Activated CD8-positive, alpha-beta memory T cell treated with anti-CD3 and anti-CD28 coated beads for 36 hours (primary cell): Measurements from ENCODE around the gene TTC7B. TPM values are rescaled to one million over a fixed set of nuclear protein-coding genes. Genes with fewer than 3 reads are reported as not detected.

Experiments
- CTCF ChIA-PET: fragments of 350-600 bp; sonication (Branson Sonifier 250); formaldehyde crosslinking; loops from one replicate; lab custom pipeline; 2021; ENCODE audit warnings: antibody characterized with exemption; lab: Charles Lee
- POLR2A ChIA-PET: fragments of 350-600 bp; sonication (Branson Sonifier 250); formaldehyde crosslinking; loops from one replicate; lab custom pipeline; 2021; ENCODE audit warnings: antibody characterized with exemption; lab: Charles Lee
- total RNA-seq, 2 experiments: library from RNA; stranded (reverse); gene quantifications; one replicate each; pipeline ENCODE4 v1.2.3, GENCODE V29; 2021

The TTC7B gene
- total RNA-seq, 2 experiments from 2014 or later, result 7.0 to 8.5 TPM

DNA sequence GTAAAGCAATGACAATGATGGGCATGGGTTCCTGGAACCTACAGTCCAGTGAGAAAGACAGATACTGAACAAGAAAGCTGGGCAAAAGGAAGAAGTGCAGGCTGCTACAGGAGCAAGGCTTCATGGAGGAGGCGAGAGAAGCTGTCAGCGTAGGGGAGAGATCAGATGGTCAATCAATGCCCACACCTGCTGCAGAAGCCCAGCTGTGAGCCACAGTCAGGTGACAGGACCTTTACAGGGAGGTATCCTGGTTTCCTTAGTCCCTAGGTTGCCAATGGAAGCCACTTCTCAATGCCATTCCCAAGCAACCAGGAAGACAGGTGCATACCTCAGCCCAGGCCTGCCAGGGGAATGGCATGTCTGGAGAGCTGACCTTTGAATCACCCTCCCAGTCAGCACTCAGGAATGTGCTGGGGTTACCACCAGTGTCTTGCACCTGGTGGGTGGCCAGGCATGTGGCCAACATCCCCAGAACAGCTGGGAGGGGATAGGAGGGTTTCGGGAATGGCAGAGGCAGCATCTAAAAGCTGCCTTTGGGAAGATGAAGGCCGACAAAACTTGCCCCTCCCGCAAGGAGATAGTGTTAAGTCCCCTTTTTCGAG is 170.3 kb downstream of the TTC7B start:
- CTCF ChIA-PET, result interaction anchor here (0.6 kb wide), 1 partner anchor 223 kb away, joined by 4 read pairs; no protein-coding TSS in a partner anchor
- POLR2A ChIA-PET, result no interaction called here

DNA sequence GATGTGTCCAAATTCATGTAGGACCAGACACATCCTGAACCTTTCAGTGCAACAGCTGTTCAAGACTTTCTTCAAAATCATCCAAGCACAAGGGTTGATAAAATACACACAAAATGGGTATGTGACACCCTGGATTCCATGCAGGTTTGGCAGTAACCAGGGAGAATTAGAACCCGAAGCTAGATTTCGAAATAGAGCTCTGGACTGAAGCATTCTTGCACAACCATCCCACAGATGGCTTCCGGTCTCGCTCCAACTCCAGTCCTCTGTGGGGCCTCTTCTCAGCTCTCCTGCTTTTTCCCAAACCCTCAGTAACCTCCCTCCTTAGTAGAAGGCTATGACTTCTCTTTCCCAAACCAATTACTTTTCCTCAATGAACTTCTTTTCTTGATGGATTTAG is 171.3 kb downstream of the TTC7B start:
- ChIA-PET POLR2A (no interaction called here), CTCF (no interaction called here)

DNA sequence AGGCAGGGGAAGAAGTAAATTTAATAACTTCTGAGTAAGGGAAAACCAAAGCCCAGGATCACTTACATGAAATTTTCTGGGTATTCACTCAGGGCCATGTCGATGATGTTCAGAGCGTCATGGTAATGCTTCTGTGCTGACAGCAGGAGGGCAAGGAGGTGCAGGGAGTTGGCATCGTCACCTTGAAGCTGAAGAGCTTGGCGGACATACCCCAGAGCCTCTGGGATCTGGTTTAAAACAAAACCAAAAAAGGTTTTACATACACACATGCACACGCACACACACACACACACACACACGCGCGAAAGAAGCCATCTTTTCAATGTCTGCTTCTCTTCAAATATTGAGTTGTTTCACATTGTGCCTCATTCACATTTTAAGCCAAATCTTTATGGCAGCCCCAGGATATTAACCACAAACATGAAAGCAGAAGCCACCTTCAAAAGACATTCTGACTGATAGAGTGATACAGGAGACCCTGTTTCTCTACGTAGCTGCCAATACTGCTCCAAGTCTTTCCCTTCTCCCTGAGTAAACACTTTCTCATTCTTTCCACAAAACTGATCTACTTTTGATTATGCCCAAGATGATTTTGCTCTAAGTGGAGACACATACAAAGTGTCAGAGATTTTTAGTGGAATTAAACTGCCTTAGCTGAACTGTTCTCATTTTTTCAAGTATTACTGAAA is 172.1 kb downstream of the TTC7B start:
- POLR2A ChIA-PET, result no interaction called here

DNA sequence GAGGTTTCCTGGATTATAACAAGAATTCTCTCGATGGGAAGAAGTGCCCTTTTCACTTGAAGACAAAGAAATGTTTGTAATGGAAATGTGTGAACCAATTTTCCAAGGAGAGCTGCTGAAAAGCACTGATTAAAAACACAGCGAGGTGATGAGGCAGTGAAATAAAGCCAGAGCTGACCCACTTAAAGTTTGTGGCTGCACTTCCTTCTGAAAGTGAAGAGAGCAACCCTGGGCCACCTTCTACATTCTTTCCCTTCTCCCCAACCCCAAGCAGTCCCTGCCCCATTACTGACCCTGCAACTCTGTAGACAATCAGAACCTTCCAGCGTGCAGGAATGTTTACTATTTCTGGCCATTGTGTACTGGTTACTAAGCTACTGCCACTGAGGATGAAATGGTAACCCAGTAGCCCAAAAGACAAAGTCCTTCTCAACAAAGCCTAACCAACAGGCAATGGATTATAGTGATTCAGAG is 173.9 kb downstream of the TTC7B start:
- CTCF ChIA-PET, result no interaction called here

More for the DNA sequence above, 172.1 kb downstream of the TTC7B start:
- CTCF ChIA-PET, result no interaction called here

DNA sequence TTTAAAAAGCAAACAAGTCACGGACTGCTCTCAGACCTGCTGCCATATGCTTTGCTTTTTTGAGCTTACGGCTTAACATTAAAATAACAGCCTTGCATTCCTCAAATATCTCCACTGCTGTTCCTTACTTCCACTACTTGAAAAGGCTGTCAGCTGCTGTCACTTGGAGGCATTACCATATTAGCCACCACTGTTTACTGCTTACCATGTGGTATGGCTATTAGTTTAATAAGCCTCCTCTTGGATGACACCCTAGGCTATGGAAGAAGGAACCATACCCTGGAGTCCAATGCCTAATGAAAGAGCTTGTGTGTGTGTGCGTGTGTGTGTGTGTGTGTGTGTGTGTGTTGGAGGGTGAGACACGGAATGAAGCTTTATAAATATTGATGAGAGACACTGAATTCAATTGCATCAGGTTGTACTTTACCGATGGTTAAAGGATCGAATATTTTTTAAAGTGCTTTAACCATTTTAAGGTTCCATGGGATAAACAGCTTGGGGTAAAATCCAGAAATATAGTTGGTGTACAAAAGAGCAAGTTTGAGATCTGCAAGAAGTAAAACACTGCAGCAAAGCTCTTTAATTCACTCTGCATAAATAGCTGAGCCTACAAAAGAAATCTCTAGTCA is 174.5 kb downstream of the TTC7B start:
- ChIA-PET CTCF (no interaction called here), POLR2A (no interaction called here)

More for the DNA sequence above, 173.9 kb downstream of the TTC7B start:
- POLR2A ChIA-PET, result no interaction called here

DNA sequence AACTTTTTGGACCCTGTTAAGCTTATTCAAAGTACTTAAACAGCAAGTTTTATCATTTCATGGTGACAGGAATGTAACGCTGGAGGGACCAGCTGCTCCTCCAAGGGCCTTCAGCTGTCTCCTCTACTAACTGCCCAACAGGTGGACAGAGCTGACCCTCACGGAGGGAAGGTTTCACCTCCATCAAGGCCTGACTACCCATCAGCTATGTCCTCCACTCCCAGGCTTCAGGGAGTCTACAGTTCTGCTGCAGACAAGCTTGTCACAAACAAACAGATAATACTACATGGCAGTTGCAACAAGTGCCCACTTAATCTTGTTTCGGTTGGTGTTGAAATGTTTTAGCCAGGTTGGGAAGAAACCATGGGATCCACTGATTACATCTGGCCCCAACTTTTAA is 175.1 kb downstream of the TTC7B start:
- CTCF ChIA-PET, result no interaction called here
- POLR2A ChIA-PET, result no interaction called here

DNA sequence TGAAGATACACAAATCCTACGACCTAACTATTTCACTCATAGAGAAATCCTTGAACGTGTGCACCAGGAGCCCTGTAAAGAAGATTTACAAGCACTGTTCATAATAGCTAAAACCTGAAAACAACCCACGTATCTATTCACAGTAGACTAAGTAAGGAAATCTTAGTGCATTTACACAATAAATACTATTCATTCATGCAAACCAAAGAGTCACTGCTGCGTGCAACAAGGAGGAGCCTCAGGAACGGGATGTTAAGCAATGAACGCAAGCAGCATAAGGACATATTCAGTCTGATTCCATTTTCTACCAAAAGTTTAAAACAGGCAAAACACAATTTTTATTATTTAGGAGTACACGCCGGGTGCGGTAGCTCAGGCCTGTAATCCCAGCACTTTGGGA is 176.6 kb downstream of the TTC7B start:
- CTCF ChIA-PET, result no interaction called here
- POLR2A ChIA-PET, result no interaction called here

DNA sequence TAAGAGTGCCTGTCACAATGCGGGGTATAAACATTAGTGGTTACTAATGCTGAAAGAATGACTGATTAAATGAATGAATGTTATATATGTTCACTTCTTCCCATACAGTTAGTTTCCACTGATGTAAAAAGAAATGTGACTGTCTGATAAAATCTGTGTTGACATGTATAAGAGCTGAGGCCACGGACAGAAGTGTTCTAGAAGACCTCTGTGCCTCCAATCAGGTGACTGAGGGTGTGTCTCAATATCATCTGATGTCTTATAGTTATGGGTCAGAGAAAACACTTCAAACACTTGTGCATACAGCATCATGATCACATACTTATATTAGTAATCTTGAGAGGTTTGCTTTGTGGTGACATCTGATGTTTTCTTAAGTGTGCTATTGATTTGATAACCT is 183.4 kb downstream of the TTC7B start:
- POLR2A ChIA-PET, result no interaction called here
- CTCF ChIA-PET, result no interaction called here

DNA sequence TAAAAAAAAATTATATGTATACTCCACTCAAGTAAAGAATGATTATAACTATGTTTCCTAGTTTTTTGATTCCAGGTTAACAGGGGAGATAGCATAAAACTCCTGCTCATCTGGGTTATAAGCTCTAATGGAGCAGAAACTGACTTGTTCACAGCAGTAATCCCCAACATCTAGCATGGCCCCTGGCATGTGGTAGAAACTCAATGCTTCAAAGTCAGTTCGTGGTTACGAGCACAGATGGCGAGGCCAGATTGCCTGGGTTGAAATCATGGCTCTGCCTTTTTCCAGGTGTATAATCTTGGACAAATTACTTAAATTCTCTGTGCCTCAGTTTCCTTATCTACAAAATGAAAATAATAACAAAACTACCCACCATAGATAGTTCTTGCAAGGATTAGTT is 183.8 kb downstream of the TTC7B start:
- POLR2A ChIA-PET, result no interaction called here

DNA sequence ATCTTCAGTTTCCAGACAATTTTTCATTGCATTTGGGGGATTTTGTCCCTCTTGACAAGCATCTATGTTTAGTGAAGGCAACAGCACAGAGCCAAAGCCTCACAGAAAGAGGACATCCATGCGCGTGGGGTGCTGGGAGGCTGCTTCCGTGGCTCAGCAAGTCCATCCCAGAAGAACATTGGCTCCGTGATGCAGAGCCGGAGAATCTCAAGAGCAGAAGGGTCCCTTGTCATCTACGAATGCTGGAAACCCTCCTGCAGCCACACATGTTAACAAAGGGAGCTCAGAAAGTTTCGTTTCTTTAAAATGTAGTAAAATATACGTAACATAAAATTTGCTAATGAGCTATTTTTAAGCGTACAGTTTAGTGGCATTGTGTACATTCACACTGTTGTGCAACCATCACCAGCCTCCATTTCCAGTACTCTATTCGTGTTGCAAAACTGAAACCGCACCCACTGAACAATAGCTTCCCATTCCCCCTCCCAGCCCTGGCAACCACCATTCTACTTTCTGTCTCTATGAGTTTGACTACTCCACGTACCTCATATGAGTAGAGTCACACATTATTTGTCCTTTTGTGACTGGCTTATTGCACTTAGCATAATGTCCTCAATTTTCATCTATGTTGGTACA is 185.9 kb downstream of the TTC7B start:
- CTCF ChIA-PET, result interaction anchor here (0.7 kb wide), 1 partner anchor 527 kb away, joined by 3 read pairs; no protein-coding TSS in a partner anchor
- POLR2A ChIA-PET, result no interaction called here

More for the DNA sequence above, 183.8 kb downstream of the TTC7B start:
- CTCF ChIA-PET, result no interaction called here

DNA sequence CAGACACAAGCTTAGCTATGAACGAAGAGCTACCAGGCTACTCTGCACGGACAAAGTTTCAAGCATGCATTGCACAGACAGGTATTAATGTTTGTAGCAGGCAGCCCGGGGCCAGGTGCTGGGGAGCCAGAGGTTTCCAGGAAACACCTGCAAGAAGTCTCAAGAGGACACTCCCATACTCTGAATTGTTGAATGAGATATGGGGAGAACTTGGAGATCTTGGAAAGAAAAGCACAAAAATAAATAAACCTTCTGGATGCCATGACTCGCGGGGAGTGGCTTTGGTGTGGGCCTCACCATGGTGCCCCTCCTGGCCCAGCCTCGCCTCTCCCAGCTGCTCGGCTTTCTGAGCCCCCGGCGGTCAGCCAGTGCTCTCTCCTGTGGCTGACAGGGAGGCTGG is 186.8 kb downstream of the TTC7B start:
- ChIA-PET POLR2A (no interaction called here), CTCF (no interaction called here)

DNA sequence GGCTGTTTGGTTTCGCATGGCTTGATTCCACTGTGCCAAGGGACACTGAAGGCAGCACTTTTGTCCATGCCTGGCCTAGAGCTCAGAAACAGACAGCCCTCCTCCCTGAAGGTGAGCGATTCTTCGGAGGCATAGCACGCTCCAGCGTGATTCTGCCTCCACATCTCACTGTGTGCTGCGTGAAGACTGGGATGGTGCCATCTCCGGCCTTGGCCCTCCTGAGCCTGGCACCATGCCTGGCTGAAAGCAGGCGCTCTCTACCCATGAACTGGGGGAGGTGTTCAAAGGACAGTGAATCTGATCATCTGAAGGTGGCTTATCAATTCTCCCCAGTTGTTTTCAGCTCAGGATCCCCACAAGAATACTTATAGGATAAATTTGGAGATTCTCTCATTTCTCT is 187.4 kb downstream of the TTC7B start:
- CTCF ChIA-PET, result no interaction called here
- POLR2A ChIA-PET, result no interaction called here

DNA sequence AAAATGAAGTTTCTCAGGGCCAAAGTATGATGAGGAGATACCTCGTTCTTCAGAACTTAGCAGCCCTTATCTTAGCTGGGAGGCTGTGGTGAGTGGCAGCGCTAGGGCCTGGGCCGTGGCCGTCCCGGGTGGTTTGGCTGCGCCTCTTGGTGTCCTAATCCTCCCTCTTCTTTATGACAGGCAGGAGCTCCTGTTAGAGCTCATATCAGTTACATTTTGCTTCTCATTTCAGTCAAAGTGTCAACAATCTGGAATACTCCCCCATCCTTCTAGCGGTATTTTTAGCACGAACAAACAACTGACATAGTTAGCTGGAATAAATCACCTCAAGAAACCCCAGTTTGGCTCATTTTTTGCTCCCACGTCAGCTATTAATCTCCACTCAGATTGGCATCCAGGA is 188.8 kb downstream of the TTC7B start:
- CTCF ChIA-PET, result no interaction called here
- POLR2A ChIA-PET, result no interaction called here

DNA sequence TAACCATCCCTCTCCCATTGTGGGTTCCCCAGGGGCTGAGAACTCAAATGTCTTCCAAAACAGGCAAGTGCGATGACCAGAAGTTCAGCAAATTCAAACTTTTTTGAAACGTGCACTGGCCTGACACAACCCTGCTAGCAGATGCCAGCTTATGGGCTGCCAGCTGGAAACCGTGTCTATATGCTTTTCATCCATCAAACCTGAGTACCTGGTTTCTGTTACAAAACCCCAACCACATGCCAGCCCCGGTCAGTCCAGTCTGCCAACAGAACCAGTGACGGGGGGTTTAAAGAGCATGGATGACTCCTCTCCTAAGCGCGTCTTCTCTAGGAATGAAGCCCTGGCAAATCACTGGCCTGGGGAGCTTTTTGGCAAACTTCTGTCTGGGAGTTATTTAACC is 189.7 kb downstream of the TTC7B start:
- CTCF ChIA-PET, result no interaction called here
- POLR2A ChIA-PET, result no interaction called here

DNA sequence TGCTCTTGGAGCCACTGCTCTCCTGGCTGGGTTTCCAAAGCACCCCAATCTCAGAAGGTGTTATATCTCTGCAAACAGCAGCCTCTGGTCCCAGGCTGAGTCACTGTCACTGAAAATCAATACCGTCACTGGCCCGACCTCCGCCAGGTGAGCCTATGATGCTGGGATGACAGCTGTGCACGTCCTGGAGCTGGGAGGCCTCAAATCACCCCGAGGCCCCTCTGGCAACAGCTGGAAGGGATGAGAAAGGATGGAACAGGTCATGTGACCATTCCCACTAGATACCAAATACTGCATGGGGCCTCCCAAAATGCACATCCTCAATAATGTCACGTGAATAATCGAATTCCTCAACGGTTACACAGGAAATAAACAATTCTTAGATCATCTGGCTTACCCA is 190.8 kb downstream of the TTC7B start:
- ChIA-PET CTCF (no interaction called here), POLR2A (no interaction called here)

DNA sequence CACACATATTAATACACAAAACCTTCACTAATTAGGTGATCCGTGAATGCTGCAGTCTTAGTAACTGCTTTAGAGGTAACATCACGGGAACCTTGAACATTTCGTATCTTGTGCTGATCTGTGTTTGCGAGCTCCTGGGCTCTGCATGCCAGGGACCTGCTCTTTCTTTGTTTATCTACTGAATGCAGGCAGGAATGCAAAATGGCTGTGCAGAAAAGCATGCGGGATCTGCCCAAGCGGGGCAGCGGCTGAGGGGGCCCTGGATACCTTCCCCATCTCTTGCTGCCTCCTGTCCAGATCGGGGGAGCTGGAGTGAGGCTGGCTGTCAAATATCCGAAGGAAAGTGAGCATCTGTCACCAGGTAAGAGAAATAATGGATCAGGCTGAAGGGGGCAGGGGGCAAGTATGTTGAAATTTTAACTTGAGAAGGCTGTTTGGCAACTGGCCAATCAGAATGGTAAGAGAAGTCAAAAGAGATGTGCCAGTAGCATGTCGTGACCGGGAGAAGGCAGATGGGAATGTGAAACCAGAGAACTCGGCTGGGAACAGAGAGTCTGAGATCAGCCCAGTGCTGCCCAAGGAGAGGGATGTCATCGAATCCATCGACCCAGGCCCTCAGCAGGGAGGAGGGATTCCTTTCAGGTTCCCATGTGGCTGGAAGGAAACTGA is 191.4 kb downstream of the TTC7B start:
- POLR2A ChIA-PET, result no interaction called here
- CTCF ChIA-PET, result no interaction called here

DNA sequence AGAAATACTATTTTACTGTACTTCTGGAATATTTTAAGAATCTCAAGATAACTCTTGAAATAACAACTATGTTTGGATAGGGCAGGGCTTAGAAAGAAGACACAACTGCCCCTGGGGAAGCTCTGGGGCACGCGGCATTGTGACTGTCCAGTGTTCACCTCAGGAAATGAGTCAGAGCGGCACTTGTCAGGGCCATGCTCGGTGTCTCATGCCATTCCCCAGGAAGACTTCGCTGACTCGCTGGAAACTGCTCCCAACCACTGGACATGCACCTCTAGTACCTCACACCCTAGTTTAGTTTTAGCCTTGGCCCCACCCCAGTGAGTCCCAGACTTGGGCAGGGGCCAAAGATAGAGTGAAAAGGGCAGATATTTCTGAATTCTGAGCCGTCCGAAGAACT is 192.0 kb downstream of the TTC7B start:
- ChIA-PET POLR2A (no interaction called here), CTCF (no interaction called here)

DNA sequence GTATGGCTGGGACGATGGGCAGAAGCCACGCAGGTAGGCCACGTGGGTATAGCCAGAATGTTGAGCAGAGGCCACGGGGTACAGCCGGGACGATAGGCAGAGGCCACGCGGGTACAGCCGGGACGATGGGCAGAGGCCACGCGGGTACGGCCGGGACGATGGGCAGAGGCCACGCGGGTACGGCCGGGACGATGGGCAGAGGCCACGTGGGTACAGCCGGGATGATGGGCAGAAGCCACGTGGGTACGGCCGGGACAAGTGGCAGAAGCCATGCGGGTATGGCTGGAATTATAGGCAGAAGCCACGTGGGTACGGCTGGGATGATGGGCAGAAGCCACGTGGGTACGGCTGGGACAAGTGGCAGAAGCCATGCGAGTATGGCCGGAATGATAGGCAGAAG is 195.0 kb downstream of the TTC7B start:
- POLR2A ChIA-PET, result no interaction called here
- CTCF ChIA-PET, result no interaction called here

DNA sequence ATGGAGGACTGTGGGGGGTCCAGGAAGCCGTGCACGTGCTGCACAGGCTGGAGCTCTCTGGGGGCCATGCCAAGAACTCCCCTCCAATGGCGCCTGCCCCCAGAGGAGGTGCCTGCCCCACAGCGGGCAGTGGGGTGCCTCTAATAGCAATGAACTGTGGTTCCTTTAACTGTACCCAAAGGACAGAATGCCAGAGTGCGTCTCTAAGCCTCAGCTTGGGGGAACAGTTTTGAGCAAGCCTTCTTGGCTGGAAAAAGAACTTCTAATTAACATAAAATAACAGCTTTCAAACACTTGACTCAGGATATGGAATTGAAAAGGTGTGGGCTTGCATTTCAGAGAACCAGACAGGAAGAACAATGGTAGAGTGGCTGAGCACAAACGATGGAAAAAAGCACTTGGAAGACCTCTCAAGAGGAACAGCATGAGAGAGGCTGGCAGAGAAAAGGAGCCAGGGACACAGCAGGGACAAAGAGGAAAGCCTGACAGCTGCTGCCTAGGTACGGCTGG is 195.6 kb downstream of the TTC7B start:
- POLR2A ChIA-PET, result no interaction called here
- CTCF ChIA-PET, result no interaction called here

DNA sequence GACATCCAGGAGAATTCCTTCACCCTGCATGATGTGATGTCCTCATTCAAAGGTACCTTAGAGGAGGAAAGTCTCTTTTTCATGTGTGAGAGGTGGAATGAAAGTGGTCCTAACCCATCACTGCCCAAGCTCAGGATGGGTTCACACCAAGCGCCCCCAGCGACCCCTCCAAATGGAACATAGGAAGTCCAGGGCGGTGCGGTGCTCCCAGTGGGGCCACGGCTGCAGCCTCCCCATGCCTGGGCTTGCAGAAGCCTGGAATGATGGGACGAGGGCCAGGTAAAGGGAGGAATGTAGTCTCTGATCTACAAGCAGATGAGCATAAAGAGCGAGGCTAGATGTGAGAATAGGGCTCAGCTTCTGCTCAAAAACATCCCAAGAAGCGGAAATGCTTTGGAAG is 196.3 kb downstream of the TTC7B start:
- ChIA-PET CTCF (no interaction called here), POLR2A (no interaction called here)
